ENCODE results near the gene ATXN7.

DNA sequence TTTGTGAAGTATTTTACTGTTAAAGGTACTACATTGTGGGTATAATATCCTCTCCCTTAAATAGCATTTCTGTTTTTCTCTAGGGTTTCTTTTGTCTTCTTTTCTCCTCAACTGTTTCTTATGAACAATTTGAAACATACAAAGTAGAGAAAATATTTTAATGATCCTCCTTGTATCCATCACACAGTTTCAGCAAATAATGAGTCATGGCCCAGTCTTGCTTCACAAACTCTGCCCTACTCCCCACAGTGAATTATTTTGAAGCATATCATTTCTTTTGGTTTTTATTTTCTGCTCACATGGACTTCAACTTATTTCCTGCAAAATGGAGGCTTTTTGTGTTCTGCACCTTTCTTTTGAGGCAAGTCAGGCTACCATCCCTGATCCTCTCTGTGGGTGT, 54.7 kb downstream of the ATXN7 start:
- no peak for TF ChIP-seq EP300 (IDR thresholded peaks at IDR 0.05)
- no peak for TF ChIP-seq POLR2A (IDR thresholded peaks at IDR 0.05; ENCODE audit: low read depth)
- no peak for TF ChIP-seq POLR2AphosphoS5 (IDR thresholded peaks at IDR 0.05)

Measured in esophagus muscularis mucosa (tissue), 3 donors.